GM12878 (cell line): ENCODE results near the gene SNAPC3. TPM values are rescaled to one million over a fixed set of nuclear protein-coding genes. Genes with fewer than 3 reads are reported as not detected.

Source experiments
- ATAC-seq: fragments of 200-7000 bp; cut with Tn5 transposase; 3 replicates; pipeline ENCODE4 v1.9.1; 2020; ENCODE audit warnings: mild to moderate bottlenecking, moderate library complexity
- BruUV-seq: library from RNA; stranded (reverse); fragments of 400-500 nt; replicated peaks from 2 replicates; lab custom pipeline; 2021; lab: Mats Ljungman, UMichigan
- CTCF ChIA-PET: fragments of 300-600 bp; sonication (Branson Sonifier 250); formaldehyde crosslinking; extraction: SDS; loops from one replicate; lab custom pipeline; 2021; ENCODE audit warnings: inconsistent platforms; lab: Yijun Ruan, JAX
- POLR2A ChIA-PET: fragments of 350-600 bp; formaldehyde crosslinking; extraction: SDS; loops from one replicate; lab custom pipeline; 2021; ENCODE audit warnings: inconsistent platforms; lab: Charles Lee
- RAD21 ChIA-PET: fragments of 300-600 bp; sonication (Branson Sonifier 250); formaldehyde crosslinking; loops from one replicate; lab custom pipeline; 2023; ENCODE audit warnings: antibody characterized with exemption; ENCODE audit not compliant: unreplicated experiment; lab: Charles Lee
- SMC1A ChIA-PET: fragments of 300-600 bp; sonication (Branson Sonifier 250); formaldehyde crosslinking; loops from one replicate; lab custom pipeline; 2023; ENCODE audit not compliant: unreplicated experiment, uncharacterized antibody; lab: Charles Lee
- DNase-seq: peaks from one replicate; pipeline ENCODE4 v3.0.0-alpha.2; 2011; ENCODE audit warnings: low read depth, low spot score
- FAIRE-seq: peaks from 3 replicates; lab custom pipeline; 2011; peaks lifted over from hg19 to GRCh38; lab: Jason Lieb, UNC
- H2AFZ ChIP-seq: 2 replicates; pipeline ENCODE4 v1.6.0; 2011; ENCODE audit warnings: low read depth, low read length, control low read depth; ENCODE audit not compliant: control insufficient read depth
- H3K27ac ChIP-seq: 2 replicates; pipeline ENCODE4 v1.5.1; 2011; ENCODE audit warnings: control low read depth; ENCODE audit not compliant: control insufficient read depth, insufficient read depth
- H3K27me3 ChIP-seq, 2 experiments: replicated peaks in 1 of 2; 2 replicates each; pipeline versions ENCODE4 v1.6.0 to v1.6.1; 2011; ENCODE audit warnings: low read length in 1 of 2; ENCODE audit not compliant: control insufficient read depth in 2 of 2, insufficient read depth in 2 of 2
- H3K36me3 ChIP-seq, 2 experiments: 2 replicates each; pipeline ENCODE4 v1.5.1; 2011; ENCODE audit warnings: low read length in 1 of 2; ENCODE audit not compliant: control insufficient read depth in 2 of 2, insufficient read depth in 2 of 2
- H3K4me1 ChIP-seq: 2 replicates; pipeline ENCODE4 v1.6.1; 2011; ENCODE audit warnings: mild to moderate bottlenecking, low read length, moderate library complexity, mixed read lengths; ENCODE audit not compliant: control insufficient read depth, insufficient read depth
- H3K4me2 ChIP-seq: 2 replicates; pipeline ENCODE4 v1.6.0; 2011; ENCODE audit warnings: control low read depth; ENCODE audit not compliant: control insufficient read depth, insufficient read depth
- H3K4me3 ChIP-seq: fragments of 200-600 bp; sonication (generic); 2 replicates; pipeline ENCODE4 v1.5.1; 2016
- H3K79me2 ChIP-seq: 2 replicates; pipeline ENCODE4 v1.6.0; 2011; ENCODE audit warnings: low read length; ENCODE audit not compliant: control insufficient read depth, insufficient read depth
- H3K9ac ChIP-seq: 2 replicates; pipeline ENCODE4 v1.8.0; 2011; ENCODE audit warnings: low read length, control low read depth, mixed read lengths; ENCODE audit not compliant: control insufficient read depth, insufficient read depth
- H3K9me3 ChIP-seq: replicated peaks from 3 replicates; pipeline ENCODE4 v1.5.1; 2011; ENCODE audit warnings: mild to moderate bottlenecking, low read length; ENCODE audit not compliant: control insufficient read depth, insufficient read depth
- H4K20me1 ChIP-seq: 2 replicates; pipeline ENCODE4 v1.6.0; 2011; ENCODE audit not compliant: control insufficient read depth, insufficient read depth
- DPF2 ChIP-seq: fragments of 450-650 bp; IDR thresholded peaks from 2 replicates; pipeline ENCODE4 v1.6.1; 2017; ENCODE audit warnings: mild to moderate bottlenecking
- IKZF2 ChIP-seq, 2 experiments: fragments of 450-650 bp; IDR thresholded peaks; 2 replicates each; pipeline ENCODE4 v1.6.1; 2017; ENCODE audit warnings: mild to moderate bottlenecking in 2 of 2, moderate library complexity in 2 of 2
- PKNOX1 ChIP-seq: fragments of 450-650 bp; IDR thresholded peaks from 2 replicates; pipeline ENCODE4 v1.6.1; 2016; ENCODE audit warnings: mild to moderate bottlenecking
- POLR2A ChIP-seq: IDR thresholded peaks from 2 replicates; pipeline ENCODE4 v1.6.1; 2011; ENCODE audit warnings: low read depth, mild to moderate bottlenecking, low read length
- SIX5 ChIP-seq: IDR thresholded peaks from 2 replicates; pipeline ENCODE4 v1.6.1; 2011; ENCODE audit warnings: mild to moderate bottlenecking, low read depth, low read length, moderate library complexity; ENCODE audit not compliant: severe bottlenecking
- SMC3 ChIP-seq: IDR thresholded peaks from 2 replicates; pipeline ENCODE4 v1.6.1; 2011; ENCODE audit warnings: low read length, improper control_type of control experiment, borderline replicate concordance
- SUZ12 ChIP-seq: fragments of 200-600 bp; sonication (generic); IDR thresholded peaks from one replicate; pipeline ENCODE4 v1.6.1; 2018; ENCODE audit warnings: antibody characterized with exemption, mild to moderate bottlenecking; ENCODE audit not compliant: unreplicated experiment
- ZNF217 ChIP-seq: fragments of 450-650 bp; IDR thresholded peaks from 2 replicates; pipeline ENCODE4 v1.6.1; 2017; ENCODE audit warnings: antibody characterized with exemption, mild to moderate bottlenecking
- WGBS: methylation state at CpG from one replicate; pipeline ENCODE4 v1.1.6; 2016; ENCODE audit warnings: low lambda C conversion rate; ENCODE audit not compliant: insufficient replicate concordance, insufficient coverage; ENCODE audit errors: missing lambda C conversion rate; 5-methylcytosine and 5-hydroxymethylcytosine counted together
- in situ Hi-C: fragments of 300-500 bp; cut with MboI; formaldehyde crosslinking; loops from 9 replicates; pipeline ENCODE4 v1.14.3; 2018; ENCODE audit warnings: mixed read lengths
- intact Hi-C: fragments of 100-400 bp; cut with micrococcal nuclease; formaldehyde crosslinking; loops from one replicate; pipeline ENCODE4 v1.14.2; 2022; ENCODE audit not compliant: unreplicated experiment
- polyA plus RNA-seq, 11 experiments: library from polyadenylated mRNA; depleted of rRNA in 4 of 11; unstranded in 6 of 11; stranded (reverse) in 5 of 11; fragments of >200 nt; fragmentation: Nextera tagmentation in 4 of 11; fragmentation: Illumina TruSeq in 1 of 11; extraction: Ambion mirVana in 4 of 11; extraction: Trizol in 1 of 11; gene quantifications; 1 replicate in 1 of 11; 2 replicates in 10 of 11; pipeline versions ENCODE4 v1.2.1 to v1.2.3, GENCODE V29; 2011 to 2016; ENCODE audit warnings: inconsistent platforms in 2 of 11, missing spikeins in 2 of 11, low read depth in 1 of 11
- total RNA-seq, 4 experiments: library from RNA; depleted of rRNA in 3 of 4; stranded (reverse); fragments of >200 nt in 3 of 4; fragmentation: Illumina TruSeq in 1 of 4; extraction: Trizol in 1 of 4; gene quantifications; 2 replicates each; pipeline versions ENCODE4 v1.2.1 to v1.2.3, GENCODE V29; 2013 to 2021
- TF ChIP-seq, protein P1 (sequence below): IDR thresholded peaks from 2 replicates; pipeline ENCODE4 v1.6.1; 2011; ENCODE audit warnings: low read depth, mild to moderate bottlenecking, low read length, moderate library complexity, borderline replicate concordance; ENCODE audit errors: extremely low read depth

SNAPC3 gene
- total and polyA plus RNA-seq, 10 of the 15 experiments (the other 5 are each of a cell fraction or from before 2014, with no cell fraction given) = 5.7 to 47.4 (median 24.6) TPM

- peaks cover 80% of the 10 kb centered on the region for H3K79me2 ChIP-seq
- CTCF ChIA-PET = interaction anchor here (1.1 to 4.4 kb wide), 3 partner anchors 10 to 34 kb away, joined by 3 to 19 read pairs (median 5); partner anchors contain the start of gene PSIP1
These were observed 79.1 kb downstream of the SNAPC3 start for GRCh38 chr9:15501803-15502202.

More at GRCh38 chr9:15501803-15502202, 79.1 kb downstream of the SNAPC3 start:
- no TSS peak for BruUV-seq
- Histone ChIP-seq H3K9me3 (peaks cover 1% of the 10 kb centered on the region; the same call in 1 of the 3 replicates), H3K4me2 (no peak overlapping the region), H3K27ac (no peak overlapping the region), H3K4me3 (no peak overlapping the region), H3K27me3 (no peaks in the 10 kb centered on the region), H2AFZ (no peak overlapping the region), H3K4me1 (no peaks in the 10 kb centered on the region), H3K36me3 (peaks cover 4 to 39% of the 10 kb centered on the region in 2 experiments), H3K9ac (no peak overlapping the region), H4K20me1 (no peaks in the 10 kb centered on the region; the same call in 1 of the 2 replicates)
- in situ Hi-C loops = no loop called here
- SMC1A ChIA-PET = interaction anchor here (1.4 to 3.8 kb wide), 3 partner anchors 19 to 31 kb away, joined by 6 to 16 read pairs (median 12); no protein-coding TSS in a partner anchor
- POLR2A ChIA-PET = interaction anchor here (0.7 to 0.9 kb wide), 2 partner anchors 36 to 140 kb away, joined by 4 to 5 read pairs; no protein-coding TSS in a partner anchor
- intact Hi-C loops = loop anchor here (2.0 kb wide), 1 partner anchor 25 kb away; no protein-coding TSS in a partner anchor
- RAD21 ChIA-PET = interaction anchor here (2.0 to 2.2 kb wide), 2 partner anchors 11 to 31 kb away, joined by 6 to 8 read pairs; no protein-coding TSS in a partner anchor
- ATAC-seq (peak; percentile 6; the same call in 1 of the 3 replicates), FAIRE-seq (no peak), DNase-seq (no peak)
- WGBS = 97% methylated on average over 5 of the region's 5 CpGs
- TF ChIP-seq, protein P1, sequence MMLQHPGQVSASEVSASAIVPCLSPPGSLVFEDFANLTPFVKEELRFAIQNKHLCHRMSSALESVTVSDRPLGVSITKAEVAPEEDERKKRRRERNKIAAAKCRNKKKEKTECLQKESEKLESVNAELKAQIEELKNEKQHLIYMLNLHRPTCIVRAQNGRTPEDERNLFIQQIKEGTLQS = no peak
- no peak for TF ChIP-seq ZNF217
- no peak for TF ChIP-seq DPF2
- TF ChIP-seq PKNOX1 = no peak
- no peak for TF ChIP-seq SMC3
- TF ChIP-seq IKZF2 (IDR thresholded peaks at IDR 0.05) = no peak
- TF ChIP-seq POLR2A = no peak
- TF ChIP-seq SIX5 = no peak
- no peak for TF ChIP-seq SUZ12
